COR-L47 (cell line): ENCODE results near the gene CLK3.
A peak's percentile ranks its signal among the peaks of the same experiment; 100 is the strongest.
"Not testable (repeated sequence)": the region's sequence is repeated elsewhere in the genome, so short reads cannot be mapped to it uniquely, and the experiment has no call there.

Experiments used
- DNase-seq: peaks from one replicate; lab custom pipeline; 2025; lab: John Stamatoyannopoulos, UW

Gene CLK3

DNA sequence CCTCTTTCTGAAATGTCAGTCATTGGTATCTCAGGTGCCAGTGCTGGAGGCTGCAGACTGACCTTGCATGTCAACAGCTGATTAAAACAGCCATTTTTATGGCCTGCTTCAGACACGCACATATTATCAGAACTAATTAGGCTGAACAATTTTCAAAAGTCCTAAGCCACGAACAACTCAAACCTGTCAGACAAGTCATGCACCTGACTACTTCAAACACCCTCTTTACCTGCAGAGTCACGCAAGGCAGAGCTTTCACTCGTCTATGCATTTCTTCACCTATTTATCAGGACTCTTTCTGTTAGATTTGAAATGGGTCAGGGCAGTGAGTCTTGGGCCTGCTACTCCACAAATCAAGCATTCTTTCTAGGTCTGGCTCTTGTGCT, 26.7 kb downstream of the CLK3 start:
- no peak for DNase-seq

DNA sequence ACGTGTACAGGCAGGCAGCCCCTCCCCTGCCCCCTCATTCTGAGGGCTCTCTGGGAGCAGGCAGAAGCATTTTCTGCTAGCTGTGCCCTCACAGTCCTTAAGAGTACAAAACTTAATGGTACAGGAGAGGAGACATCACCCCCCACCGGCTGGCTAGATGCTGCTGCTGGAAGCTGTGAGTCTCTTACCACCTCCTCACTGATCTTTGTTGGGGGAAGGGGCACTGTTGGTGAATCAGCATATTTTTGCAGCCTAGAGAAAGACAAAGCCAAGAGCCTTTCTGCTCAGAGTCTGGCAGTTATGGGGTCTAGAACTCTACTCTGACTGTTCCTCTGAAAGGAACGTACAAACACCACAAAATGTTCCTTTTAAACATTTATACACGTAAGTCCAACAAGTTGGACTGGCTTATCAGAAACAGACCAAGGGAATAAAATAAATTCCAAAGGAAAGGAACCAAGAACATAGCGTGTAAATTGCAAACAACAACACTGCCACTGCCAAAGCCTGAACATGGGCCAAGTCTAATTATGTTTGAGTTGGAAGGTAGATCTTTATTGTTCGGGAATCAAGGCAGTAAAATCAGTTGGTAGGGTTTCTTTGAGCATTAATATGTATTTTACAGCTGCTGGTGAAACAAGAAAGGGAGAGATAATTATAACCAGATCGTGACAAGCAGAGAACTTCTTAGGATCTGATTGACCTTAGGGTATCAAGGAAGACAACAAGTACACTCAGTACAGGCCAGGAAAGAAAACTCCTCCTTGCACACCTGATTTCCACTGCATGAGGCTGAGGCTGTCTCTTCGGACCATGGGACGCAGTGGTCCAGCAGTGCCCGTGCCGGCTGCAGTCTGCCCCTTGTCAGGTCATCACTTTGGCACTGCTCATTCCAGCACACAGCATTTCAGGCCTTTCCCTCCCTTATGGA, 27.4 kb downstream of the CLK3 start:
- no peak for DNase-seq

DNA sequence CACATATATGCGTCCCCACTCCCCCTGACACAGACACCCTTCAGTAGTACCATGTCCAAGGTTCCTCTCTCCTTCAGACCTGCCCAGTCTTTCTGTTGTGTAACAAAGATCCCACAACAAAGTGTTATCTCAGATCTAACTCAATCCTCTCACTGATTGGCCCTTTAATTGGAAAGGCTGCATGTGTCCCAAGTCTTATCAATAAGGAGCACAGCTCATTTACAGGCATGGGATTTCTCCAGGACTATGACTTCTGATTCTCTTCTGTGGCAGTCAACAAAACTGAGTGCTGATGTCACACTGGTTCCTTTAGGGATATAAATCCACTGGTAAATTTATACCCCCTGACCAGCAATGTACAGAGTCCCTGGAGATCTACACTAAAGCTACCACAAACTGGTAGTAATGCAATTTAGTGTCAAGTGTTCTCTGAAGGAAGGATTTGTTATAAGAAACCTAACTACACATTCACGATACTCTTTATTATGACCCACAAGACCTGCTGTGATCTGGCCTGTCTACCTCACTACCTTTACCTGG, 28.1 kb downstream of the CLK3 start:
- DNase-seq: no peak

DNA sequence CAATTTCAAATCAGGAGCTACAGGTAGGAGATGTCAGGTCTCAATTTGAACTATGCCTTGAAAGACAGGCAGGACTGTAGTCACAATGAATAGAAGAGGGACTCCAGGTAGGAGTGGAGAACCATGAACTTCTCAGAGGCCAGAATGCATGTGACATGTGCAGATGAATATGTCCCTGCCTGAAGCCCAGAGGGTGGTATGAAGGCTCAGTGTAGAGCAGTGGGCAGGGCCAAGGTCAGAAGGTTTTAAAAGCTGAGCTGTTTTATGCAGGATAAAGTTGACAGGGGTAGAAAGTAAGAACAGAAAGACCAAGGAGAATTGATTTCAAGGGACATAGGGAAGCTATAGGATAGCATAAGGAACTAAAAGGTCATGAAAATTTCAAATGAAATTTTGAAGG, 30.8 kb downstream of the CLK3 start:
- no peak for DNase-seq

DNA sequence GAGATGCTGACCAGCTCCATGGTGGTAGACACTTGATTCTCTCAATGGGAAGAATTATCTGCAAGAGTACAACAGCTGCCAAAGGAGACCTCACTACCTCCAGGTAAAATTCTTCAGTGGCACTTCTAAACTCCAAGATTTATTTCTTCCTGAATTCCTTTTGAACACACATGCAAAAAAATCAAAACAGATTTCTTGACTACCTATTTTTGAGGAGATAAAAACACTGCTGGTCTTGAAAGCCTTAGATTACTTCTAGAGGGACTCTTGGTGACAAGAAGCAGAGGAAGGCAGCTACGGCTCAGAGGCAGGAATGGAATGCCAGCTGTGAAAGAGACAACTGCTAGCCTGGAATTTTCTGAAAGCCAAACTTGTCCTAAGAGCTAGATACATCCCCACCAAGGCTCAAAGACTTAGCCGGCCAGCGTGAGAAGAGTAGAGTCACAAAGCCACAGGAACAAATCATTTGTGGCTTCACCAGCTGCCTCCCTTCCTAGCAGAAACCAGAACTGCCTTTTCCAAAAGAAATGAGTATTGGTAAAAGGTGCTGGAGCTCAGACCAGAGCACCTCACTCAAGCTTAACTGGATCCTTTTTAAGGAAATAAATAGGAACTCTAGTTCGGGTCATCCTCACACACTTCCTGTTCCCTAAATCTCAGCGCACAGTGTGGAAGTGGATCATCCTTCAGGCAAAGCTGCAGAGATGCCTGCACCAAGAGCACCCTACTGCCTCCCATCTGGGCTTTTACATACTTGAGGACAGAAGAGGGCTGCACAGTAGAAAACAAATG, 32.6 kb downstream of the CLK3 start:
- no peak for DNase-seq

DNA sequence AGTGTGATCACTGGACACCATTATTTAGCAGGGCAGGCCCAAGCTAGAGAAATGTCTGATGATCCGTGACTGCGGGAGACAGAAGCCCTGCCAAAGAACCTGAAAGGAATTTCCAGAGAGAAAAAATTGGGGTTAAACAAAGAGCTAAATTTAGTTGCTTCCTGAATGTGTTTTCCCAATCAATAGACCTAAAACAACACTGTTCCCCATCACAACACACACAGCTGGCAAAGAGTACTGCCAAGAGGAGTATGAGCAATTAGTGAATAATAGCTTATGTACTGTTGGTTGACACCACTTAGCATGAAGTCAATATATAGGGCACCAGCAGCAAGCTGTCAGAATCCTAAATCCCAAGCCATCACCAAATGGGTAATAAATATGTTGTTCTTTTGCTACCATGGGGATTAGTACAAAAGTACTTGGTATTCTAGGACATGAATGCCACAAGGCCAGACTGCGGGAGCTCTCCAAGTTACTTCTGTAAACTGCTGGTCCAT, 35.7 kb downstream of the CLK3 start:
- peak; percentile 91 for DNase-seq

DNA sequence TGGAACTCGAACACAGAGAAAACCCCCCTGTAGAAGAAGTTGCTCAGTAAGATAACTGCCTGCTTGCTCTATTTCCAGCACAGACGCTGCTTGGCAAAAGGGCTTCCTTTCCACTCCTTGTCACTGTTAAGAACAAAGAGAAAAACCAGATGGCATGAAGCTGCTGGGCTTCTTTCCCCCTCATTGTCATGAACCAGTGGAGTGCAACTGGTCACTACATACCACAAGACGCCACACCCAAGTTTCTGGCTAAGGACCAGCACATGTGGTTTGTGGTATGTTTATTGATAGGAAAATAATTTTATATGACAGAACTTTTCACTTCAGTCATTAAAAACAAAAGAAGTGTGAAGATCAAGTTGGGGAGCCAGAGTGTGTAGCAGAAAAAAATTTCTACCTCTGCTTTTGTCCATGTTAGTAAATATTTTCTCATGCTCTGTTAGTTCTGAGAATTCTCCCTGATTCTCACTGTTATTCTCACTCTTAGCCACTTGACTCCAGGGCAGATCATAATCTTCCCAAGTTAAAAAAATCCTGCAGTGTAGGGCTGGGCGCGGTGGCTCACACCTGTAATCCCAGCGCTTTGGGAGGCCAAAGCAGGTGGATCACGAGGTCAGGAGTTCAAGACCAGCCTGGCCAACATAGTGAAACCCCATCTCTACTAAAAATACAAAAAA, 37.9 kb downstream of the CLK3 start:
- DNase-seq: no peak

DNA sequence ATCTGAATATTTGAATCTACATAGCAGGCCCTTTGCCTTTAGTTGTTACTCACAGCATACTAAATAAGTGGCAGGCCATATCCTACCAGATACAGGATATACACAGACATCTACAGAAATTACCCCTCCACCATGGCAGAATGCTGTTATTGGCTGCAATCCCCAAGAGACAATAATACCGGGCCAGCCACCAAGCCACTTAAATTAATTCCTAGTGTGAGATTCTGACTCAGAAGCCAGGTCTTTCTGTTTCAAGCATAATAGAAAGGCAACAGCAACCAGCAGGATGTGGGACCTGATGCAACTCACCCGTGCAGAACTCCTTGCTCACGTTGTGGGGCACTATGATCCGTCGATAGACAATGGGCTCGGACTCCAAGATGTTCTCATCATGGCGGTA, 39.8 kb downstream of the CLK3 start:
- DNase-seq: no peak

DNA sequence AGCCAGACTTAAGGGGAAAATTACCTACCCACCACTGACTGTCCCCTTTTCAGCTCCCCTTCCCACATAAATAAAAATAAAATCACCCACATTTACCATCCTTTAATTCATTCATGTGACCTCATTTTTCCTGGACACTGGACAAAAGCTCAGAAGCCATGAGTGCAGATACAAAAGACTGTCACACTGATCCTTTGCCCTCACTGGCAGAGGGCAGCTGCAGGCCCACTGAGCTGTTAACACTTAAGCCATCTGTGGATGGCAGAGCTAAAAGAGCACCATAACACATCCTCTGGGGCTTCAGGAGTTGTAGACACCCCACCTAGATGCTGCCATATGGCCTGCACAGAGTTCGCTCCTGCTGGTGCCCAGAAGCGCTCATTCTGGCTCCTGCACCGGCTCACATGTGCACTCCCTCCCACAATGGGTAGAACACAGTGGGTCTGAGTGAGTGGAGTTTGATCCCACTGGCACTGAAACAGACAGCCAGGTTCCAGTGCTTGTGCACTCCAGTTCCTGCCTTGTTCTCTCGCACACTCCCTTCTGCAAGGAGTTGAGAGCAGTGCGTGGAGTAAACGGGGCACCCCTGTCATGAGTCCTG, 41.4 kb downstream of the CLK3 start:
- DNase-seq: no peak

DNA sequence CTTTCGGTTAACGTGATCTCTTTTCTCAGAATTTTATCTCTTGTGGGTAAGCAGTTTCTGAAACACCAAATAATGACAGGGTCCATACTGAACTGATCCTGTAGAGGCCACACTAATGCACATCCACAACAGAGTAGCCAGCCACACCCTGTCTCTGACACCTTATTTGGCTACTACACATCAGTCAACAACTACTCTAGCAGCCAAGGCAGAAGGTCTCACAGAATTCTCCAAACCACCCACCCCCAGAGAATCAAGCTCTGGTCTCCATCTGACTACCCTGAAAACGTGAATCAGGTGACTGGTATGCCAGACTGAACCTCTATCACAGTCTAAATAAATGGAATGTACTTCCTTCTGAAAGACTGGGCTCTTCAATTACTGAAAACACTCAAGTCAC, 42.2 kb downstream of the CLK3 start:
- DNase-seq: no peak

DNA sequence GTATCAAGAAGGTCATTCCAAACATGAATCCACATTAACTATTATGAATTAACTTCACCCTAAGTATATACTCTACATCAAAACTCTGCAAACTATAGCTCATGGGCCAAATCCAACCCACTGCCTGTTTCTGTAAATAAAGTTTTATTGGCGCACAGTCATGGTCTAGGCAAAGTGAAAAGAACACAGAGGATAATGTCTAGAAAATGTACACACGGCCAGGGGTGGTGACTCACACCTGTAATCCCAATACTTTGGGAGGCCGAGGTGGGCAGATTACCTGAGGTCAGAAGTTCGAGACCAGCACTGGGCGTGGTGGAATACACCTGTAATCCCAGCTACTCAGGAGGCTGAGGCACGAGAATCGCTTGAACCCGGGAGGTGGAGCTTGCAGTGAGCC, 45.6 kb downstream of the CLK3 start:
- not testable (repeated sequence) for DNase-seq

DNA sequence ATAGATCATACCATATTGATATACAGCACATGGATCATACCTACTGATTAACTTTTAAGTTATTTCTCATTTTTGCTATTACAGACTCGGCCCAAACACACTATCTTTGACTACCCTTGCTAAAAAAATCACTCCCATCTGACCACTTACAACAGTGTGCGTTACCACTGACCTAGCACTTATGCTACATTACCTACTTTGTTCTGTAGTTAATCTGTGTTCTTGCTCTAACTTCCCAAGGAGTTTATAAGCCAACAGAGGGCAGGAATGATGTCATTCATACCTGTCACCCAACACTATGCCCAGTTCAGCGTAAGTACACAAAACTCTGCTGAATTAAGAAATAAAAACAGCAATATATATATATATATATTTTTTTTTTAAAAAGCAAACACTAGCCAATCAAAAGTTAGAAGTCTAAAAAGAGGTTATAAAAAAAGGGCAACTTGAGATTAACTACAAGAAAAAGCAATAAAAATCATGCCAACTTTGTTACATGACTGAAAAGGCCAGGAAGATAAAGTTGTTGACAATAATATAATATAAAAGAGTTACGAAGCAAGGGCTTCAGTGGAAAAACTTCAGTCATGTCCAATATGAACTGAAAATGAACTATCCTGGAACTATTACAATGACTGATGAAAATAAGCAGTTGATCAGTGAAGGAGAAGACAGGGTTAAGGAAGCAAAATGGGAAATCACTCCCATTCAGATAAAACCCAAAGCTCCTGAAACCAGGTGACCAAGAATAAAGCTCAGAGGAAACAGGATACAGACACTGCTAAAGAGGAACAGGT, 46.6 kb downstream of the CLK3 start:
- DNase-seq: no peak

DNA sequence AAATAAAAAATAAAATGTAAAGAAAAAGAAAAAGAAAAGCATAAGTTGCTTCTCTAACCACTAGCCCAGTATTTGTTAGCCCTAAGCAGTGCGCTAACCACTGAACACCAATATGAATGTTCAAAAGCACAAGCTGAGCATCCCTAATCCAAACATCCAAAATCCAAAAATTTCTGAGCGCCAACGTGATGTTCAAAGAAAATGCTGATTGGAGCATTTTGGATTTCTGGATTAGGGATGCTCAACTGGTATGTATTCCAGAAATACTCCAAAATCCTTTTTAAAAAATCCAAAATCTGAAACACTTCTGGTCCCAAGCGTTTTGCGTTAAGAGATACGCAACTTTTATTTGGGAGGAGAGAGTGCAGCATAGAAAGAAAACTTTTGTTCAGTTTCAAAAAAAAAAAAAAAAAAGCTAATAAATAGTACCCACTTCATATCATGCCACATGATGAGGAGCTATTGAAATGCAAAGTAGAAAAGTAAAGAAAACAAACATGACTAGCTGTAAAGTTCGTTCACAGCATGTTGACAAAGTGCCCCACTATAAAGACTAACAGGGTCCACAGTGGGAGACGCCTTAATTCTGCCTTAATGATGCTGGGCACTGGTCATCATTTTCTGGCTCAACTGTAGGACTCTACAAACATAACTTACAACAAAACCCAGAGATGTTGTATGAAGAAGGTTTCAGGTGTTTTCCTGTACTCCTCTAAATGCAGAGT, 47.8 kb downstream of the CLK3 start:
- DNase-seq: no peak

DNA sequence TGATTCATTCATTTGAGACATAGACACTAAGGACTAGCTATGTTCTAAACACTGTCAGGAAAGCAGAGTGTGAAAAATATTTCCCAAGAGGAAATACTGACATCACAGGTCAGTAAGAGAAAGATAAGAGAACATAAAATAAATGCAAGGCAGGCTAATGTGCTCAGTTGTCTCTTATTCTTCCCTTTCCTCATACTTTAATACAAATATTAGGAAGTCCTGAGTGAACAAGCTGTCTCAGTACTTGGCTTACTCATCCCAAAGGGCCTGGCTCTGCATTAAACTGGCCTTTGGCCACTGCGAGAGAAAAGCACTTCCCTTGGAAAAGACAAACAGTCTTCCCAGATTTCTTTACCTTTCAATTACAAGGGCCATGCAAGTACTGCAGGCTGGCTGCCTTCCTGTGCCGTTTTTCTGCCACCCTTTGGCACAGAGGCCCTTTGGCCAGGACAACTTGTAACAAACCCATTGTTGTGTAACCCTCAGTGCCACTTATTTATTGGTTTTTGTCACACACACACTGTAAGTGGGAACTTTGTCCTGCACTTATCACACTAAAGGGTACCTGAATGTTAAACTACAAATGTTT, 48.5 kb downstream of the CLK3 start:
- no peak for DNase-seq

DNA sequence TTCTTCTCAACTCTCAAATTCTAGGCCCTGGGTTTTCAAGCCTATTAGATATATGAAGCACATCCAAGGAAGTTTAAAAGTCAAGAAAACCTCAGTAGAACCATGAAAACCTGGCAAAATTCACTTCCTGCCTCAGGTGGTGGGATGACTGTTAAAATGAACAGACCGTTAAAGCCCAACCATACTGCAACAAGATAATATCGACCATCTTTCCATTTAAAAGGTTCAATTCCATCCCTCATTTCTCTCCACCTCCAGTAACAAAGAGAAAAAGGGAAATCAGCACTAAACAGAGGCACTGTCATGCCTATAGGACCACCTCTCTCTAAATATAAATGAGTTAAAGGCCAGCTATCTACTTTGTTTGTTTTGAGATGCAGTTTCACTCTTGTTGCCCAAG, 49.0 kb downstream of the CLK3 start:
- no peak for DNase-seq

DNA sequence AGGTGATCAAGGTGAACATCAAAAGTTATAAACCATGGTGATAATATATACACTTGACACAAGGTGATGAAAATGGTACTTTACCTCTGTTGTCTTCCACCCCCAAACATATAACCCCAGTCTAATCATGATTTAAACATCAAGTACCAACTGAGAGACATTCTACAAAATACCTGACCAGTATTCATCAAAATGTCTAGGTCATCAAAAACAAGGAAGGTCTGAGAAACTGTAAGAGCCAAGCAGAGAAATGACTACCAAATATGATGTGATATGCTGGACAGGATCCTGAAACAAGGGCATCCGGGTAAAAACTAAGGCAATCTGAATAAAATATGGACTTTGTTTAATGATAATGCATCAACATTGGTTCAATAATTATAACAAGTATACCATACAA, 52.3 kb downstream of the CLK3 start:
- no peak for DNase-seq

DNA sequence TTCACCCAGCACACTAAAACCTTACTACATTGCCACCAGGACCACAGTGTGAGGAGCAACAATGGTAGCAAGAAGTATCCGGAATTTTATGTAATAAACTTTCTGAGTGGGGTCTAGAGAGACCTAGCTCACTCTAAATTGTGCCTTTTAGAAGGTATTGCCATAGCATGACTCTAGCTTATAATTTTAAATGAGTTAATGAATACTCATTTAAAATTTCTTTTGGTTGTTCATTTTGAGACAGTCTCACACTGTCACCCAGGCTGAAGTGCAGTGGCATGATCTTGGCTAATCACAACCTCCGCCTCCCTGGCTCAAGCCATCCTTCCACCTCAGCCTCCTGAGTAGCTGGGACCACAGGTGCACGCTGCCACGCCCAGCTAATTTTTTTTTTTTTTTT, 54.0 kb downstream of the CLK3 start:
- no peak for DNase-seq

DNA sequence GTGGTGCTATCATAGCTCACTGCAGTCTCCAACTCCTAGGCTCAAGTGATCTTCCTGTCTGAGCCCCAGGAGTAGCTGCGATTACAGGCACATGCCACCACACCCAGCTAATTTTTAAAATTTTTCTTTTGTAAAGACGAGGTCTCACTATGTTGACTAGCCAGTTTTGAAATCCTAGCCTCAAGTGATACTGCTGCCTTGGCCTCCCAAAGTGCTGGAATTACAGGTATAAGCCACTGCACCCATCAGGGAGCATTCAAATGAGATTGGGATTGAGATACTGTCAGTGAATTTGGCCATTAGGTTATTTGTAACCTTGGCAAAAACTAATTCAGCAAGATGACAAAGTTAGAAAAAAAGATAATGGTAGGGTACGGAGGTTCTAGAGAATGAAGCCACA, 58.5 kb downstream of the CLK3 start:
- DNase-seq: no peak

DNA sequence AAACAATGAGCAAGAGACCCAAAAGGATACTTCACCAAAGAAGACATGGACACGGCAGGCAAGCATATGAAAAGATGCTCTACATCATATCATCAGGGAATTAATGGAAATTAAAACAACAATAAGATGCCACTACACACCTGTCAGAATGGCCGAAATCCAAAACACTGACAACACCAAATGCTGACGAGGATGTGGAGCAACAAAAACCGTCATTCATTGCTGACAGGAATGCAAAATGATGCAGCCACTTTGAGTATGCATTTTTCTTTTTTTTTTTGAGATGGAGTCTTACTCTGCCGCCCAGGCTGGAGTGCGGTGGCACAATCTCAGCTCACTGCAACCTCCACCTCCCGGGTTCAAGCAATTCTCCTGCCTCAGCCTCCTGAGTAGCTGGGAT, 61.2 kb downstream of the CLK3 start:
- no peak for DNase-seq
